ENCODE data around the gene DIAPH3. TPM values are rescaled to one million over a fixed set of nuclear protein-coding genes. Genes with fewer than 3 reads are reported as not detected.

Gene DIAPH3
- total and polyA plus RNA-seq, 2 experiments from 2014 or later: 2.9 to 5.2 TPM

- Histone ChIP-seq H3K27ac (no peak overlapping the region), H3K9me3 (ENCODE audit: low read depth) (no peaks in the 10 kb centered on the region), H3K4me3 (no peak overlapping the region), H3K4me1 (ENCODE audit: low read depth) (peaks cover 14% of the 10 kb centered on the region), H3K36me3 (no peaks in the 10 kb centered on the region), H3K27me3 (no peaks in the 10 kb centered on the region)
- TF ChIP-seq CTCF (IDR thresholded peaks at IDR 0.05; ENCODE audit: low read depth, low read length): no peak
- DNase-seq (ENCODE audit: low read depth in 1 of 2, low spot score in 1 of 2): no peak
These were observed 499.1 kb downstream of the DIAPH3 start for GRCh38 chr13:59664586-59664985.

- H3K9me3 ChIP-seq (ENCODE audit: low read depth): no peaks in the 10 kb centered on the region
- no peaks in the 10 kb centered on the region for H3K36me3 ChIP-seq
- H3K4me3 ChIP-seq: no peak overlapping the region
- H3K27me3 ChIP-seq: no peaks in the 10 kb centered on the region
- peaks cover 16% of the 10 kb centered on the region for H3K4me1 ChIP-seq (ENCODE audit: low read depth)
- DNase-seq (ENCODE audit: low read depth in 1 of 2, low spot score in 1 of 2): no peak
- no peak for TF ChIP-seq CTCF (IDR thresholded peaks at IDR 0.05; ENCODE audit: low read depth, low read length)
- no peak overlapping the region for H3K27ac ChIP-seq
These were observed 500.0 kb downstream of the DIAPH3 start for GRCh38 chr13:59663707-59664106.

DNA sequence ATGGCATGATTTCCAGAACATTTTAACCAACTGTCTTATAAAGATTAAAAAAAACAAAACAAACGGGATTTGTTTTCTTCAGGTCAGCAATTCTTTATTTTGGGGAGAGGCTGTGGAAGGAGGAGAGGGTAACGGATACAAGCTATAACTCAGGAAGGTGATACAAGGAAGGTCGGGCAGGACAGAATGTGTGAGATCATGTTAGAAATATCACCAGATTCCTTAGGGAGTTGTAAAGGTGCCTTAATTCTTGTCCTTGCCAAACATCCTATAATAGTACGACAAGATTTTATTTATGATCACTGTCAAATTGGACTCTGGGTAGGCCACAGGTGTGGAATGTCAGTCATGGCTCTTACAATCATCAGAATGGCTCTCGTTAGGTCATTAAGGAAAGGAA lies 503.1 kb downstream of the DIAPH3 start:
- no peaks in the 10 kb centered on the region for H3K36me3 ChIP-seq
- no peak for TF ChIP-seq CTCF (IDR thresholded peaks at IDR 0.05; ENCODE audit: low read depth, low read length)
- no peaks in the 10 kb centered on the region for H3K27me3 ChIP-seq
- H3K4me1 ChIP-seq (ENCODE audit: low read depth): peaks cover 22% of the 10 kb centered on the region
- H3K27ac ChIP-seq: no peak overlapping the region
- H3K4me3 ChIP-seq: no peak overlapping the region
- DNase-seq (ENCODE audit: low read depth in 1 of 2, low spot score in 1 of 2): no peak
- no peaks in the 10 kb centered on the region for H3K9me3 ChIP-seq (ENCODE audit: low read depth)

DNA sequence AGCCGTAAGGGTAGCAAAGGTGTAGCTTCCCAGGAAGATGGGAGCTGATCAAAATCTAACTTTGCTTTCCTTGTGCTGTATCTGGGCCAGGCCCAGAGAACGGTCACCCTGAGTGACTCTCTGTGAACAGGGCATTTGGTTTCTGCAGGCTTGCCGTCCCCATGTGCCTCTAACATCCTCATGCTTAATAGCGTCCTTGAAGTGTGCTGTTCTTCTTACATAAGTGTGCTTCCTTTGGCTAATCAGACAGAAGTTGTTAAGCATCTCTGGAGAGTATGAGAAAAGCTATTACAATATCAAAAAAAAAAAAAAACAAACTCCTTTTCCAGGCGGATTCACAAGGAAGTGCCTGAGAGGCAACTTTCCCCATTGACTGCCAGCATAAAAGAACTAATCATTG lies 503.7 kb downstream of the DIAPH3 start:
- Histone ChIP-seq H3K9me3 (ENCODE audit: low read depth) (no peaks in the 10 kb centered on the region), H3K27me3 (no peaks in the 10 kb centered on the region), H3K27ac (no peak overlapping the region), H3K4me3 (no peak overlapping the region), H3K4me1 (ENCODE audit: low read depth) (peaks cover 22% of the 10 kb centered on the region), H3K36me3 (no peaks in the 10 kb centered on the region)
- no peak for DNase-seq (ENCODE audit: low read depth in 1 of 2, low spot score in 1 of 2)
- no peak for TF ChIP-seq CTCF (IDR thresholded peaks at IDR 0.05; ENCODE audit: low read depth, low read length)

GRCh38 chr13:59658738-59659330 lies 504.9 kb downstream of the DIAPH3 start:
- Histone ChIP-seq H3K9me3 (ENCODE audit: low read depth) (no peaks in the 10 kb centered on the region), H3K27me3 (no peaks in the 10 kb centered on the region), H3K36me3 (no peaks in the 10 kb centered on the region), H3K27ac (no peak overlapping the region), H3K4me1 (ENCODE audit: low read depth) (peaks cover 15% of the 10 kb centered on the region), H3K4me3 (no peak overlapping the region)
- no peak for DNase-seq (ENCODE audit: low read depth in 1 of 2, low spot score in 1 of 2)
- TF ChIP-seq CTCF (IDR thresholded peaks at IDR 0.05; ENCODE audit: low read depth, low read length): no peak

Data from cardiac muscle cell (in vitro differentiated cells and primary cell).